ENCODE results near the gene UNG. TPM values are rescaled to one million over a fixed set of nuclear protein-coding genes. Genes with fewer than 3 reads are reported as not detected.

Gene UNG
- total and polyA plus RNA-seq, 2 of the 4 experiments (the other 2 are of a cell fraction), result 13.3 to 16.0 TPM

- TF ChIP-seq MAZ (IDR thresholded peaks at IDR 0.05; ENCODE audit: borderline replicate concordance, low read depth, low read length), result no peak
These were observed 4.8 kb upstream of the UNG start (continued) for GRCh38 chr12:109092497-109093021.

DNA sequence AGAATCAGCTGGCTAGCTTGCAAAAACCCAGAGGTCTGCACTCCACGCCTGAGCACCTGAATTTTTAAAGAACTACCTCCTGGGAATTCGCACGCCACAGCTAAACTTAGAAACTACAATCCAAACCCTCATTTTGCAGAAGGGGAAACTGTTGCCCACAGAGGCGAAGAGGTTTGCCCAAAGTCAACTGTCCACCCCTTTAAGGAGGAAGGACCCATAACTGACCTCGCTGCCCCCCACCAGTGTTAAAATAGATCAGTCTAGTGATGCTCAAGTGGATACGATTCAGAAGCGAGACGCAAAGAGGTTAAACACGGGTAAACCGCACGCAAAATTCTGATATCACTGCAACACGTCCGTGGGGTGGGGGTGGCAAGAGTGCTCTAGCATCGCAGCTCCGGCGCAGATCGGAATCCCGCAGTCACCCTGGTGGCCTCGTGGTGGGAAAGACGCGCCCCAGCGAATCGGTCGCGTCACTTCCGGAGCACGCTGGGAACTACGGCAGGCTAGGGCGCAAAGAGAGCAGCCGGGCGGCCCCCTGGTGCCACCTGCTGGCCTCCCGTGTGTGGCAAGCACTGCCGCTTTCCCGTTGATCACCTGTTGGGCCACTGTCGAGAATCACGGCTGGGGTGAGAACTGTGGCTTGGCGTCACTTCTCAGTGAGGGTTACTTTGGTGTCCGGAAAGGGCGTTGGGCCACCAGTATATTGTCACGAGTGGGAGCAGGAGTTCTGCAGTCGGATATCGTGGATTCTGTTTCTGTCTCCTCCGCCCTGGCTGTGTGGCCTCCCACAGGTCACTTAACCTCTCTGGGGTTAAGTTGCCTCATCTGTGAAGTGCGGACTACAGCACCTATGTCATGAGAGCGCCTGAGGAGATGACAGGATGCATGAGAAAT, 4.1 kb upstream of the UNG start, which contains the start of gene ALKBH2:
TSS of gene ALKBH2 (minus strand) at position 451 of the 897 bp plus-strand sequence. CDS start 686 bp downstream, outside the sequence.
- Histone ChIP-seq H3K56ac (ENCODE audit: extremely low read depth, insufficient read depth, low read length) (0 out of 2 replicates have a peak within 1 kb of the TSS, but pooled peaks have one; percentile 12), H4K8ac (ENCODE audit: low read depth in 2 of 2, low read length in 2 of 2) (peak within 1 kb of the TSS; percentile 86 to 98), H3K23ac (ENCODE audit: low read depth, low read length) (0 out of 2 replicates have a peak within 1 kb of the TSS, but pooled peaks have one; percentile 78), H3K36me3 (ENCODE audit: control insufficient read depth, insufficient read depth, low read length) (peaks cover 5% of the 10 kb centered on the region), H2AFZ (replicated peaks; ENCODE audit: low read length, poor library complexity) (peak within 1 kb of the TSS; percentile 95), H3K14ac (replicated peaks; ENCODE audit: low read depth, low read length) (peak within 1 kb of the TSS; percentile 69), H3K4me2 (ENCODE audit: low read depth, low read length) (peak within 1 kb of the TSS; percentile 84), H3K18ac (ENCODE audit: low read depth, low read length) (peak within 1 kb of the TSS; percentile 22), H3K4me1 (ENCODE audit: control insufficient read depth, insufficient read depth, low read length) (peaks cover 7% of the 10 kb centered on the region), H3K27ac (ENCODE audit: insufficient read depth, low read length) (peak within 1 kb of the TSS; percentile 43), H4K91ac (ENCODE audit: insufficient read depth, low read depth, low read length) (peak within 1 kb of the TSS; percentile 74), H3K9me1 (ENCODE audit: insufficient read depth, low read length) (0 out of 2 replicates have a peak, but pooled peaks cover 5% of the 10 kb centered on the region), H2AK5ac (ENCODE audit: low read depth, low read length) (peak within 1 kb of the TSS; percentile 70), H3K4me3 (ENCODE audit: insufficient read depth, low read depth, low read length) (peak within 1 kb of the TSS; percentile 57), H4K5ac (ENCODE audit: low read depth, low read length) (peak within 1 kb of the TSS; percentile 82), H2BK20ac (ENCODE audit: low read depth, low read length) (0 out of 2 replicates have a peak within 1 kb of the TSS, but pooled peaks have one; percentile 1), H3K79me1 (ENCODE audit: low read depth in 1 of 2, low read length in 2 of 2) (peaks cover 10 to 19% of the 10 kb centered on the region in 2 experiments), H2AK9ac (replicated peaks; ENCODE audit: low read depth, low read length, poor library complexity) (peak within 1 kb of the TSS; percentile 93), H3K4ac (ENCODE audit: low read depth, low read length) (peak within 1 kb of the TSS; percentile 84), H4K20me1 (ENCODE audit: insufficient read depth, low read length) (no peaks in the 10 kb centered on the region), H2BK120ac (ENCODE audit: low read depth, low read length) (peak within 1 kb of the TSS; percentile 60), H2BK5ac (ENCODE audit: low read depth, low read length, poor library complexity, severe bottlenecking) (no peak within 1 kb of the TSS), H3K27me3 (ENCODE audit: control insufficient read depth, insufficient read depth, low read length) (no peaks in the 10 kb centered on the region), H3K9ac (ENCODE audit: low read depth, low read length) (peak within 1 kb of the TSS; percentile 71), H2BK15ac (ENCODE audit: low read depth, low read length) (peak within 1 kb of the TSS; percentile 29; the same call in 1 of the 3 replicates), H3K9me3 (ENCODE audit: control insufficient read depth, insufficient read depth, low read length) (no peaks in the 10 kb centered on the region)
- ATAC-seq (ENCODE audit: low read depth) (peak; percentile 58), DNase-seq (peak; percentile 89)
- intact Hi-C loops (cut with micrococcal nuclease), result loop anchor here (1.0 to 10.0 kb wide), 8 partner anchors 138 to 530 kb away; partner anchors contain the start of genes CORO1C and SSH1
- POLR2A ChIA-PET (ENCODE audit: unreplicated experiment), result no interaction called here
- CTCF ChIA-PET, result interaction anchor here (0.6 to 0.8 kb wide), 3 partner anchors 14 to 427 kb away, joined by 3 read pairs; no protein-coding TSS in a partner anchor
- dilution Hi-C loops (cut with HindIII; ENCODE audit: low sequenced_read_pairs, unreplicated experiment), result no loop called here
- BruUV-seq (replicated peaks), result TSS peak; percentile 84
- WGBS, 2 experiments (ENCODE audit: extremely low coverage in 2 of 2, insufficient read length in 1 of 2), result 4% methylated on average over 20 of the region's 45 CpGs; no CpG with 5 or more reads in 1 of the 2 experiments
- in situ Hi-C loops (cut with MboI; ENCODE audit: low sequenced_read_pairs), result loop anchor here (5.0 to 25.0 kb wide), 3 partner anchors 288 to 531 kb away; partner anchors contain the start of genes ISCU, SART3 and SELPLG
- peak; percentile 67 for TF ChIP-seq POLR2A (IDR thresholded peaks at IDR 0.05; ENCODE audit: low read depth, low read length)
- no peak for TF ChIP-seq BHLHE40 (IDR thresholded peaks at IDR 0.05; ENCODE audit: low read depth, low read length)
- TF ChIP-seq, protein P1, sequence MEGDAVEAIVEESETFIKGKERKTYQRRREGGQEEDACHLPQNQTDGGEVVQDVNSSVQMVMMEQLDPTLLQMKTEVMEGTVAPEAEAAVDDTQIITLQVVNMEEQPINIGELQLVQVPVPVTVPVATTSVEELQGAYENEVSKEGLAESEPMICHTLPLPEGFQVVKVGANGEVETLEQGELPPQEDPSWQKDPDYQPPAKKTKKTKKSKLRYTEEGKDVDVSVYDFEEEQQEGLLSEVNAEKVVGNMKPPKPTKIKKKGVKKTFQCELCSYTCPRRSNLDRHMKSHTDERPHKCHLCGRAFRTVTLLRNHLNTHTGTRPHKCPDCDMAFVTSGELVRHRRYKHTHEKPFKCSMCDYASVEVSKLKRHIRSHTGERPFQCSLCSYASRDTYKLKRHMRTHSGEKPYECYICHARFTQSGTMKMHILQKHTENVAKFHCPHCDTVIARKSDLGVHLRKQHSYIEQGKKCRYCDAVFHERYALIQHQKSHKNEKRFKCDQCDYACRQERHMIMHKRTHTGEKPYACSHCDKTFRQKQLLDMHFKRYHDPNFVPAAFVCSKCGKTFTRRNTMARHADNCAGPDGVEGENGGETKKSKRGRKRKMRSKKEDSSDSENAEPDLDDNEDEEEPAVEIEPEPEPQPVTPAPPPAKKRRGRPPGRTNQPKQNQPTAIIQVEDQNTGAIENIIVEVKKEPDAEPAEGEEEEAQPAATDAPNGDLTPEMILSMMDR (conservative IDR thresholded peaks at IDR 0.05; ENCODE audit: low read depth, low read length), result peak; percentile 99
- TF ChIP-seq SMC3 (IDR thresholded peaks at IDR 0.05; ENCODE audit: low read depth, low read length), result peak; percentile 80
- 0 out of 2 replicates have a peak, but pooled peaks have one; percentile 23 for TF ChIP-seq CEBPB (IDR thresholded peaks at IDR 0.05; ENCODE audit: low read depth, low read length)
- no peak for TF ChIP-seq MAFK (IDR thresholded peaks at IDR 0.05; ENCODE audit: low read depth, low read length)
- TF ChIP-seq RAD21 (IDR thresholded peaks at IDR 0.05; ENCODE audit: low read length), result peak; percentile 96
- TF ChIP-seq FOS (IDR thresholded peaks at IDR 0.05; ENCODE audit: low read depth, low read length), result 0 out of 2 replicates have a peak, but pooled peaks have one; percentile 6
- TF ChIP-seq CHD1 (IDR thresholded peaks at IDR 0.05; ENCODE audit: low read depth, low read length), result no peak
- peak; percentile 59; the same call in 1 of the 2 replicates for TF ChIP-seq USF2 (IDR thresholded peaks at IDR 0.05; ENCODE audit: low read depth, low read length)
